Central memory CD8-positive, alpha-beta T cell (primary cell): Measurements from ENCODE around the gene GRK6.

Source experiments
- ATAC-seq: fragments of 150-1000 bp; cut with Tn5 transposase; replicated peaks from 2 replicates; pipeline ENCODE4 v1.10.0; 2022; ENCODE audit warnings: mild to moderate bottlenecking, moderate FRiP score, moderate number of reproducible peaks; ENCODE audit not compliant: poor library complexity, severe bottlenecking; ENCODE audit errors: extremely low read depth
- DNase-seq, 2 donors: peaks; one replicate each; pipeline ENCODE4 v3.0.0; 2021; ENCODE audit warnings: low spot score in 2 of 2
- H3K27ac Mint-ChIP-seq: one replicate; pipeline ENCODE4 v1.8.0; 2022; ENCODE audit warnings: low read depth, mild to moderate bottlenecking, moderate library complexity, mixed read lengths
- H3K27me3 Mint-ChIP-seq: one replicate; pipeline ENCODE4 v1.8.0; 2022; ENCODE audit warnings: mixed read lengths
- H3K36me3 Mint-ChIP-seq: one replicate; pipeline ENCODE4 v1.8.0; 2022; ENCODE audit warnings: mild to moderate bottlenecking, moderate library complexity, mixed read lengths; ENCODE audit not compliant: insufficient read depth
- H3K4me1 Mint-ChIP-seq: one replicate; pipeline ENCODE4 v1.8.0; 2022; ENCODE audit warnings: mixed read lengths
- H3K4me3 Mint-ChIP-seq: one replicate; pipeline ENCODE4 v1.8.0; 2022; ENCODE audit warnings: mild to moderate bottlenecking, moderate library complexity, mixed read lengths
- H3K9me3 Mint-ChIP-seq: one replicate; pipeline ENCODE4 v1.8.0; 2022; ENCODE audit warnings: mixed read lengths

The GRK6 gene

DNA sequence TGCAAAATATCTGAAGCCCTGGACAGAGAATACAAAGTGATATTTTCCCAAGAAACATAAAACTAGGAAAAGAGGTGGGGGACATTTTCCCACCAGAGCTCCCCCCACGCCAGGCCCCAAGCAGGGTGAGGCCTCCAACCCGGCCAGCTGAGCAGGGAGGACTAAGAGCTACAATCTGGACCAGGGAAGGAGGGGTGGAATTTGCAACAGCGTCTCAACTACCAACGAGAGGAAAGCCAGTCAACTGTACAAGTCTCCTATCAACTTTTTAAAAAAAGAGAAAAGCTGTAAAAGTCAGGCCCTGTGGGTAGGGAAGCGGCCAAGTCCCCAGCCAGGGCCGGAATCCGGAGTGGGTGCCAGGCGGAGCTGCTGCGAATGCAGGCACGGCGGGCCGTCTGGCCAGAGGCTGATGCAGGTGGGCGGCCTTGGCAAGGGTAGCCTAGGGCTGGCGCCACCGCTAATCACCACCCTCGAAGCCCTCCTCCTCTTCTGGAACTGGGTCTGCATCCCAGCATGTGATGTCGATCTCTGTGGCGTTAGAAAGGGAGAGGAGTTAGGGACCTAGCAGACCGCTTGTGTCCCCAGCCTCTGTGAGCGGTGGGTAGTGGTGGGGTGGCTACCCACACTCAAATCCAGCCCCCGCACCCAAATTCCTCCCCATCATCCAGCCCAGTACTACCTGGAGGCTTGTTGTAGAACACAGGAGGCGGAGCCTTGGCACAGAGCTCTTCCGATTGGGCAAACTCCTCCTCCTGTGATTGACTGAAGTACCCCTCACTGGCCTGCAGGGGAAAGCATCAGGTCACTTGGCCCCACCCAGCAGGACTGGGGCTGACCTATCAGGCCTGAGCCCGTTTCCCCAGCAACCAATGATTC is 30.7 kb downstream of the GRK6 start:
- H3K9me3 Mint-ChIP-seq = no peaks in the 10 kb centered on the region
- H3K27me3 Mint-ChIP-seq = no peaks in the 10 kb centered on the region
- peak overlapping the region; percentile 36 for H3K4me3 Mint-ChIP-seq
- H3K36me3 Mint-ChIP-seq = peaks cover 41% of the 10 kb centered on the region
- no peak for ATAC-seq
- DNase-seq = peak in 1 of 2 donors; percentile 39
- peak overlapping the region; percentile 82 for H3K27ac Mint-ChIP-seq
- H3K4me1 Mint-ChIP-seq = peaks cover 20% of the 10 kb centered on the region

DNA sequence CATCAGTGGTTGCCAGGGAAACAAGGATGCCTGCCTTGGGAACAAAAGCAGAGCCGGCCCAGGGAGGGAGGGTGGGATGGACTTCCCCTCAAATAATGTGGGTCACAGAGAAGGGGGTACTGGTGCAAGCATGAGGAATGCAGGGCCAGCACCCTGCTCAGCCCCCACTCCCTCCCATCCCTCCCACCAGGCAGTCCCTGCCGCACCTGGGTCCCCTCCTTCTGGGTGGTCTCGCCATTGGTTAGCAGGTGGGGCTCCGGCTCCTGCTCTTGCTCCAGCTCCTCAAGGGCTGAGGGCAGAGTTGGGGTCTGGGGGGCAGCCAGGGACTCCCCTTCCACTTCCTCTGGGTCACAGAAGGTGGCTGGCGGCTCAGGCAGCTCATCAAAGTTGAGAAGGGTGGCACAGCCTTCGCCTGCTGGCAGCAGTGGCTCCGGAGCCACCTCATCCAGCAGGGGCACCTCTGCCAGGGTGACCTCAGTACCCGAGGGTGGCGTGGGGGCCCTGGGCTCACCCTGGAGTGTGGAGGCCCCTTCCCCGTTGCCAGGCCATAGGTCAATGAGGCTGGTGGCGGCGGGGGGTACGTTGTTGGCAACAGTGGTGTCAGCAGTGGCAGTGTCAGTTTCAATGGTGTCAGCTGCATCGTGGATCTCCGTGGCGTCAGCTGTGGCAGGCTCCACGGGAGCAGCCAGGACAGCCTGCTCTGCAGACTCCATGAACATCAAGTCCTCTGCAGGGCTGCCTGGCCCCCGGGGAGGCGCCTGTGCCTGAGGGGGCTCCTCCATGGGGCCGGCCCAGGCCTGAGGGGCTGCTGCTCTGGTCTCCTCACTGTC is 31.6 kb downstream of the GRK6 start:
- H3K27ac Mint-ChIP-seq = no peak overlapping the region
- H3K9me3 Mint-ChIP-seq = no peaks in the 10 kb centered on the region
- H3K4me3 Mint-ChIP-seq = peak overlapping the region; percentile 36
- H3K4me1 Mint-ChIP-seq = peaks cover 15% of the 10 kb centered on the region
- H3K36me3 Mint-ChIP-seq = peaks cover 39% of the 10 kb centered on the region
- DNase-seq (no peak), ATAC-seq (no peak)
- no peaks in the 10 kb centered on the region for H3K27me3 Mint-ChIP-seq

GRCh38 chr5:177458912-177459350 is 32.5 kb downstream of the GRK6 start:
- H3K36me3 Mint-ChIP-seq = peaks cover 32% of the 10 kb centered on the region
- H3K27me3 Mint-ChIP-seq = no peaks in the 10 kb centered on the region
- H3K4me1 Mint-ChIP-seq = peaks cover 10% of the 10 kb centered on the region
- DNase-seq = no peak
- no peaks in the 10 kb centered on the region for H3K9me3 Mint-ChIP-seq
- no peak overlapping the region for H3K27ac Mint-ChIP-seq
- ATAC-seq = no peak
- H3K4me3 Mint-ChIP-seq = no peak overlapping the region

- Mint-ChIP-seq H3K4me3 (no peak overlapping the region), H3K4me1 (peaks cover 8% of the 10 kb centered on the region), H3K36me3 (peaks cover 28% of the 10 kb centered on the region), H3K9me3 (no peaks in the 10 kb centered on the region), H3K27ac (no peak overlapping the region), H3K27me3 (no peaks in the 10 kb centered on the region)
- ATAC-seq (no peak), DNase-seq (no peak)
Measured at GRCh38 chr5:177459357-177459756, 32.9 kb downstream of the GRK6 start.

- Mint-ChIP-seq H3K4me1 (peaks cover 8% of the 10 kb centered on the region), H3K27ac (no peak overlapping the region), H3K4me3 (no peak overlapping the region), H3K27me3 (no peaks in the 10 kb centered on the region), H3K36me3 (peaks cover 25% of the 10 kb centered on the region), H3K9me3 (no peaks in the 10 kb centered on the region)
- no peak for DNase-seq
- ATAC-seq = no peak
Measured at GRCh38 chr5:177459819-177460628, 33.5 kb downstream of the GRK6 start.

DNA sequence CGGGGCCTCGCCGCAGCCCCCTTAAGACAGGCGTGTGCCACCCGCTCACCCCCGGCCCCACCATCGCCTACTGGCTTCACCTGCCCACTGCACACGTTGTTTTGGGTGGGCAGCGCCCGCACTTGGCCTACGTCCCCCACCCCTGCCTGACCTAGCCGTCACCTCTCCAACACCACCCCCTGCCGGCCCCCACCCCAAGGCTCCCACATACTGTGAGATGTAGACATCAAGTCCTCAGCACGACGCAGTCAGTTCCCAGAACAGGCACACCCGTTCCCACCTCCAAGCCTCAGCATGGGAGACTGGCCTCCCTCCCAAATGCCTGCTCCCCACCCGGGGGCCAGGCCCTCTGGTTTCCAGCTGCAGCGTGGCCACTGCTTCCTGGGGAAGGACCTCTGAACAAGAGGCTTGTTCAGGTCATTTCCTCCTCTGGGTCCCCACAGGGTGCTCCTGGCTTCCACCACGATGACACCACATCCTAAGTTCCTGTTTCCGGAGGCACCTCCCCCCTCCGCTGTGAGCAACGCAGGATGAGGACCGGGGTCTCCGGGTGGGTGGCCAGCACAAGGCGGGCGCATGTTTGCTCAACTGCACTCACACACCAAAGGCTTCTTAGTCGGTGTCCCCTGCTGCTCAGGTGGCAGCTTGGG is 35.7 kb downstream of the GRK6 start:
- no peaks in the 10 kb centered on the region for H3K27me3 Mint-ChIP-seq
- no peaks in the 10 kb centered on the region for H3K4me1 Mint-ChIP-seq
- no peak for DNase-seq
- ATAC-seq = no peak
- H3K4me3 Mint-ChIP-seq = no peak overlapping the region
- H3K27ac Mint-ChIP-seq = no peak overlapping the region
- peaks cover 14% of the 10 kb centered on the region for H3K36me3 Mint-ChIP-seq
- no peaks in the 10 kb centered on the region for H3K9me3 Mint-ChIP-seq

GRCh38 chr5:177465044-177465443 is 38.6 kb downstream of the GRK6 start:
- Mint-ChIP-seq H3K27ac (no peak overlapping the region), H3K27me3 (no peaks in the 10 kb centered on the region), H3K36me3 (peaks cover 10% of the 10 kb centered on the region), H3K4me3 (no peak overlapping the region), H3K9me3 (no peaks in the 10 kb centered on the region), H3K4me1 (peaks cover 14% of the 10 kb centered on the region)
- DNase-seq (no peak), ATAC-seq (no peak)

DNA sequence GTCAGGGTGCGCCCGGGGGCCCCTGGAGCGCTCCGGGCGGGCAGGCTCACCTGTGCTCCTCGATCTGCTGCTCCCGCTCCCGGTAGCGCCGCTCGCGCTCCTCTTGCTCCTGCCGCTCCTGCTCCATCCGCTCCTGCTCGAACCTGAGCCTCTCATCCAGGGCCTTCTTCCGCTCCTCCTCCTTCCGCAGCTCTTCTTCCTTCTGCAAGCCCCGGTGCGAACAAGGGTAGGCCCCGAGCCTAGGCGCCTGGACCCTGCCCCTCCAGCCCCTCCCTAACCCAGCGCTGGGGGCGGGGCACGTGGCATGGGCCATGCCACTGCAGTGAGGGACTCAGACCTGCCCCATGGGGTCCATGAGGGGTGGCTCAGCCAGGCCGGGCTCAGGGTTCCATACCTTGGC is 40.4 kb downstream of the GRK6 start:
- Mint-ChIP-seq H3K4me1 (peaks cover 28% of the 10 kb centered on the region), H3K27ac (no peak overlapping the region), H3K27me3 (no peaks in the 10 kb centered on the region), H3K4me3 (no peak overlapping the region), H3K36me3 (peaks cover 8% of the 10 kb centered on the region), H3K9me3 (no peaks in the 10 kb centered on the region)
- DNase-seq (no peak), ATAC-seq (no peak)

- Mint-ChIP-seq H3K27ac (no peak overlapping the region), H3K27me3 (no peaks in the 10 kb centered on the region), H3K36me3 (peaks cover 8% of the 10 kb centered on the region), H3K4me3 (no peak overlapping the region), H3K4me1 (peaks cover 33% of the 10 kb centered on the region), H3K9me3 (no peaks in the 10 kb centered on the region)
- DNase-seq = no peak
- no peak for ATAC-seq
Measured at GRCh38 chr5:177467436-177467835, 41.0 kb downstream of the GRK6 start.

DNA sequence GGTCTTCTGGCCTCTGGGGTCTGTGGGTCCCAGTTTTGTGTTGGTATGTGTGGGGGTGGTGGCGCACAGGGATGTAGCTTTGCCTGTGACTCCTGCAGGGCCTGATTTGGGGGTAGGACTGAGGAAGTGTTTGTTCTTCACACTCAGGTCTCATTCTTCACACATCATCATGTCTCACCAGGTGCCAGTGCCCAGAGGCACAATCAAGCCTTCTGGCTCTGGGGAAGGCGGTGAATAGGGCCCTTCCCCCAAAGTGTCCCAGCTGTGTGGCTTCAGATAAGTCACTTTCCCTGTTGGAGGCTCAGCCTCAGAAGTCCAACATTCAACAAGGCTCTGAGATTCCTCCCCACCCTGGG is 41.8 kb downstream of the GRK6 start:
- no peak overlapping the region for H3K4me3 Mint-ChIP-seq
- H3K36me3 Mint-ChIP-seq = peaks cover 9% of the 10 kb centered on the region
- no peak for DNase-seq
- no peak overlapping the region for H3K27ac Mint-ChIP-seq
- peaks cover 33% of the 10 kb centered on the region for H3K4me1 Mint-ChIP-seq
- no peaks in the 10 kb centered on the region for H3K27me3 Mint-ChIP-seq
- ATAC-seq = no peak
- H3K9me3 Mint-ChIP-seq = no peaks in the 10 kb centered on the region

DNA sequence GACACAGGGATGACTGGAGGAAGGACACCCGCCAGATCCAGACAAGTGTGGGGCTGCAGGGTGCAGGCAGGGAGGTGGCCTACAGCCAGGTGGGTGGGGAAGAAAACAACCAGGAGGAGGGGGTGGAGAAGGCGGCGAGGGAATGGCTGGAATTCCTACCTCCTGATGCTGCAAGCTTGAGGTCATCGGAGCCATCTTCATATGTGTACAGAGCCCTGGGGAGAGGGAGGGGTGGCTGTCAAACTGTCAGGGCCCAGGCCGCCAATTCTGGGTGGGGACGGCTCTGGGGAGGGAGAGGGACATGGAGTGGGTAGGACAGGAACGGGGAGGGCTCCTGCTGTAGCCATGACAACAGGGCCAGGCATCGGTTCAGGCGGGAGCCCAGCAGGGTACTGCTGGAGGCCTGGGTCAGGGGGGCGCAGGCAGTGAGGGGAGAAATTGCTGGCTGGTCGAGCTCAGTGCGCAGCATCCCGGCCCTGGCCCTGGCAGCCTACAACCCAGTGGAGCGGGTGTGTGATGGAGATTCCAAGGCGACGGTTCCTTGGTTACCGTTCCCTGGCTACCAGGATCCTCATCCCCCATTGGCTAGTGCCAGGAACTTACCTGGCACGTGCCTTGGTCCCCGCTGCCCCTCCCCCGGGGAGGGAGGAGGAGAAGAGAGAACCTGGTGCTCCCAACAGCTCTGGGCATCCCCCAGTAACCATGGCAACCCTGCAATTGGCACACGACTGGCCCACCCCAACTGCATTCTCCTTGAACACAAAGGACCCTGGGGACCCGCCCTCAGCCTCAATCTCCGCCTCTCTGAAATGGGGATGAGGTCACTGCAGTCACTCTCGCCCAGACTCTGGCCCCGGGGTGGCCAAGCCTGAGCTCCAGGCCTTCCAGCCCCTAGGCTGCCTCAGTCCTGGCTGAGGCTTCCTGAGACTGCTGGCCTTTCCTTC is 42.5 kb downstream of the GRK6 start:
- DNase-seq (no peak), ATAC-seq (no peak)
- peaks cover 2% of the 10 kb centered on the region for H3K27me3 Mint-ChIP-seq
- no peaks in the 10 kb centered on the region for H3K9me3 Mint-ChIP-seq
- peaks cover 36% of the 10 kb centered on the region for H3K4me1 Mint-ChIP-seq
- peak overlapping the region; percentile 26 for H3K27ac Mint-ChIP-seq
- H3K4me3 Mint-ChIP-seq = no peak overlapping the region
- peaks cover 9% of the 10 kb centered on the region for H3K36me3 Mint-ChIP-seq
